NCI-H748 (cell line): Measurements from ENCODE around the gene FAM193A.
"Not testable (repeated sequence)": the region's sequence is repeated elsewhere in the genome, so short reads cannot be mapped to it uniquely, and the experiment has no call there.

Experiments
- DNase-seq: peaks from one replicate; lab custom pipeline; 2025; ENCODE audit not compliant: unreplicated experiment; lab: John Stamatoyannopoulos, UW

The FAM193A gene

GRCh38 chr4:2744576-2745270 is 208.3 kb downstream of the FAM193A start:
- no peak for DNase-seq

- no peak for DNase-seq
Measured at GRCh38 chr4:2745516-2745915, 209.1 kb downstream of the FAM193A start.

- no peak for DNase-seq
Measured at GRCh38 chr4:2745981-2746806, 209.7 kb downstream of the FAM193A start.

- DNase-seq: no peak
Measured at GRCh38 chr4:2746891-2747695, 210.6 kb downstream of the FAM193A start.

- DNase-seq: no peak
Measured at GRCh38 chr4:2750719-2751605, 214.5 kb downstream of the FAM193A start.

- DNase-seq: no peak
Measured at GRCh38 chr4:2753436-2753835, 217.0 kb downstream of the FAM193A start.

GRCh38 chr4:2754848-2755819 is 218.7 kb downstream of the FAM193A start:
- no peak for DNase-seq

- DNase-seq: peak; percentile 72
Measured at GRCh38 chr4:2755821-2756690, 219.6 kb downstream of the FAM193A start, which contains the start of gene TNIP2. TNIP2 (minus strand) TSS chr4:2756336; CDS start chr4:2756289, 47 bp downstream.

GRCh38 chr4:2756691-2757350 is 220.4 kb downstream of the FAM193A start:
- no peak for DNase-seq

- no peak for DNase-seq
Measured at GRCh38 chr4:2757426-2757825, 221.0 kb downstream of the FAM193A start.

GRCh38 chr4:2761035-2761923 is 224.8 kb downstream of the FAM193A start:
- DNase-seq: peak; percentile 0

- DNase-seq: no peak
Measured at GRCh38 chr4:2762048-2762447, 225.6 kb downstream of the FAM193A start.

- not testable (repeated sequence) for DNase-seq
Measured at GRCh38 chr4:2762486-2763370, 226.3 kb downstream of the FAM193A start.

- DNase-seq: no peak
Measured at GRCh38 chr4:2763511-2763967, 227.1 kb downstream of the FAM193A start.

- DNase-seq: no peak
Measured at GRCh38 chr4:2765832-2766526, 229.5 kb downstream of the FAM193A start.
